RWPE1 (cell line): Measurements from ENCODE around the gene DDX10.

Source experiments
- CTCF ChIA-PET: fragments of 350-600 bp; sonication (Branson Sonifier 250); formaldehyde crosslinking; extraction: SDS; loops from one replicate; lab custom pipeline; 2021; lab: Yijun Ruan, JAX
- POLR2A ChIA-PET: fragments of 400-600 bp; formaldehyde crosslinking; extraction: SDS; loops from one replicate; lab custom pipeline; 2020; ENCODE audit warnings: antibody characterized with exemption; ENCODE audit not compliant: low non-redundant PET; lab: Yijun Ruan, JAX
- DNase-seq: peaks from one replicate; pipeline ENCODE4 v3.0.0; 2012; ENCODE audit warnings: low spot score
- H3K27ac ChIP-seq: fragments of 450-650 bp; 2 replicates; pipeline ENCODE4 v1.5.1; 2017
- CTCF ChIP-seq: fragments of 450-650 bp; conservative IDR thresholded peaks from 2 replicates; pipeline ENCODE4 v1.5.1; 2017; ENCODE audit warnings: low read depth, mild to moderate bottlenecking

DDX10 gene

DNA sequence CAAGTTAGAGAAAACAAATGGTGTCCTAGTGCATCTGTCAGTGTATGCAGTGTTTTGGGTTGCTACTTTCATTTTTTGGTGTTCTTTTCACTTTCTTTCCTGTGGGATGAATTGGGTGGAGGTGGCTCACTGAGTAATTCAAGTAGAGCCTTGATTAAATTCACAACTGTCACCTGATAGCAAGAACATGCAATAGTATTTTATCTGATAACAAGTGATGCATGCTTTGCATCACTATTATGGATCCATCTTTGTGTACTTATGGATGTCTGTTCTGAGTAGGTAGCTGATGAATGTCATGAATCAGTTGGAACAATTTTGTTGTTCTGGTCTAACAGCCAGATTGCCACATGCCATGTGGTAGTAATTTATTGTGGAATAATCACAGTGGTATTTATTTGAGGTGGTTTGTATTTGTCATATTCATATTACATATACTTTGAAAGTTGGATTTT is 87.5 kb downstream of the DDX10 start:
- no peak overlapping the region for H3K27ac ChIP-seq
- POLR2A ChIA-PET, result no interaction called here
- DNase-seq, result no peak
- TF ChIP-seq CTCF, result no peak
- CTCF ChIA-PET, result interaction anchor here (0.6 kb wide), 2 partner anchors 42 to 398 kb away, joined by 3 read pairs; no protein-coding TSS in a partner anchor

DNA sequence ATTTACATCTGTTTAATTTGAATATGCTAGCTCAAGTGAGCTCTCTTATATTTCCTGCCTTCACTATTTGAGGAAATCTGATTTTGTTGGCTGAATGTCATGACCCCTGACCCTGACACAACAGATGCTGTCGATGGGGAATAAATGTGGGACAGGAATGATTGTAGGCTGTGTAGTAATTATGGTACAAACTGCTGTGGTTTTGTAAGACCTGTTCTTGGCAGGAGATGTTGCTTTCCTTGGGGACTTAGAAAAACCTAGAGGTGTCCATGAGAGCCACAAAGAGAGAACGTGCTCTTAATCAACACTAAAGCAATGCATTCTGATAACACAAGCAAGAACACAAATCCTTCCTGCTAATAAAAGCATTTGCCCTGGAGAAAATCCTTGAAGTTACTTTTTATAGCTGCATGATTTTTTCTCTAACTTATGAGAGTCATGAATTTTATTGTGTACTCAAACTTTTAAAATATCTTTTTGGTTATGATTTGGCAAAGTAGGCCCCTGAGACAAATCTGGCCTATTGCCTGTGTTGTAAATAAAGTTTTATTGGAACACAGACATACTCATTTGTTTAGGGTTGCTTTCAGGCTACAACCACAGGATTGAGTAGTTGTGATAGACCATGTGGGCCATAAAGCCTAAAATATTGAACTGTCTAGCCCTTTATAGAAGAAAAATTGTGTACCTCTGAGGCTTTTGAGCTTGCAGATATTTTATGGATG is 90.2 kb downstream of the DDX10 start:
- CTCF ChIA-PET, result interaction anchor here (1.0 kb wide), 1 partner anchor 8 kb away, joined by 4 read pairs; no protein-coding TSS in a partner anchor

DNA sequence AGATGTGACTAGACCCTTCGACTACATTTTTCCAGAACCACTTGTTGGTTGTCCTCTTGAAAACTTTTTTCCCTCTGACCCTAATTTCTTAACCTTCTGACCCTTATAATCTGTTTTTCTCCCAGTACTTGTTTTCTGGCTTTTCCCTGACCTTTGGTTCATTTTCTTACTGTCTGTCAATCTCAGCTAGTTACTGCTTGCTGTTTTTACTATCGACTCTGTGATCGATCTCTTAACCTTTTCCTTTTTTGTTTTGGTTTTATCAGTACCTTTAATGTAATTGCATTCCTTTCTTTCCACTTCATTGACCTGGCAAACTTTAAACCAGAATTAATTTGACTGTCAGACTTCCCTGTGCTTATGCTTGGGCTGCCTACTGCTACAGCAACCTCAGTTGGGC is 92.8 kb downstream of the DDX10 start:
- H3K27ac ChIP-seq, result no peak overlapping the region
- ChIA-PET CTCF (no interaction called here), POLR2A (no interaction called here)
- TF ChIP-seq CTCF, result no peak
- DNase-seq, result no peak

More for the DNA sequence above, 90.2 kb downstream of the DDX10 start:
- POLR2A ChIA-PET, result no interaction called here
- no peak for TF ChIP-seq CTCF
- no peak overlapping the region for H3K27ac ChIP-seq
- DNase-seq, result no peak

DNA sequence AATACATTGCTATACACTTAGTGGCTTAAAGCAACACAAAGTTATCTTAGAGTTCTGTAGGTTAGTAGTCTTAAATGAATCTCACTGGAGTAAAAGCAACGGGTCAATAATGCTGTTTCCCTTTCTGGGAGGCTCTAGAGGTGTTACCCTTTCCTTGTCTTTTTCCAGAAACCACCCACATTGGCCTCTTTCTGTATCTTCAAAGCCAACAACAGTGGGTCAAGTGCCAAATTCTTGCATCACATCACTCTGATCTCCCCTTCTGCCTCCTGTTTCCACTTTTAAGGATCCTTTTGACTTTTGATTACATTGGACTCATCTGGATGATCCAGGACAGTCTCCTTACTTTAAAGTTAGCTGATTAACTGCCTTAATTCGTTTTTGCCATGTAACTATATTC is 93.6 kb downstream of the DDX10 start:
- POLR2A ChIA-PET, result no interaction called here
- CTCF ChIA-PET, result no interaction called here
- H3K27ac ChIP-seq, result no peak overlapping the region
- no peak for DNase-seq
- no peak for TF ChIP-seq CTCF

DNA sequence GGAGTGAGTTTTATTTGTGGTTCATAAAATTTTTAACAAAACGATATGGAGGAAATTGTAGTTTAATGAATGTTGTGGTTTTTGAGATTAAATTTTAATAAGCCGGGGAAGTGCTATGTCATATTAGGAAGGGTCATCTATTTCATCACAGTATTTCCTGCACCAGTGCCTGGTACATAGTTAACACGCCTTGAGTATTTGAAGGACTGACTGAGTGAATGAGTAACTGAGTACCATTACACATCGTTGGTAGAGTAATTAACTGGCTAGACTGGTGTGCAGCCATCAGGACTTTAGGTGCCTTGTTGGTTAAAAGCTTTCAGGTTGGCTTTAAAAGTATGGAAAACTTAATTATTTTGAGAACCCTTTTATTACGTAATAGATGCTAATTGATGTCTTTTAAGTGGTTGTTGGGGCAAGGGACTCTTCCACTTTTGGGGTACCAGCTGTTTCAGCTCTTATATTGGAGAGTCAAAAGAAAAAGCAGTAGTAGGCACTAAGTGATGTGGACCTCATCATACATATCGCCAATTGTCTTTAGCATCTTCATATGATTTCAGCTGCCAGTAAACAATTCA is 101.8 kb downstream of the DDX10 start:
- TF ChIP-seq CTCF, result no peak
- no peak for DNase-seq
- H3K27ac ChIP-seq, result no peak overlapping the region
- ChIA-PET CTCF (no interaction called here), POLR2A (no interaction called here)

GRCh38 chr11:108768370-108768769 is 103.5 kb downstream of the DDX10 start:
- ChIA-PET CTCF (no interaction called here), POLR2A (no interaction called here)
- TF ChIP-seq CTCF, result no peak
- no peak for DNase-seq
- H3K27ac ChIP-seq, result no peak overlapping the region
